ENCODE data around the gene LRRN2. TPM values are rescaled to one million over a fixed set of nuclear protein-coding genes. Genes with fewer than 3 reads are reported as not detected.

LRRN2 gene
- total RNA-seq, 1 donor, result not detected

GRCh38 chr1:204599596-204599995 is 85.9 kb downstream of the LRRN2 start:
- TF ChIP-seq, protein P1, sequence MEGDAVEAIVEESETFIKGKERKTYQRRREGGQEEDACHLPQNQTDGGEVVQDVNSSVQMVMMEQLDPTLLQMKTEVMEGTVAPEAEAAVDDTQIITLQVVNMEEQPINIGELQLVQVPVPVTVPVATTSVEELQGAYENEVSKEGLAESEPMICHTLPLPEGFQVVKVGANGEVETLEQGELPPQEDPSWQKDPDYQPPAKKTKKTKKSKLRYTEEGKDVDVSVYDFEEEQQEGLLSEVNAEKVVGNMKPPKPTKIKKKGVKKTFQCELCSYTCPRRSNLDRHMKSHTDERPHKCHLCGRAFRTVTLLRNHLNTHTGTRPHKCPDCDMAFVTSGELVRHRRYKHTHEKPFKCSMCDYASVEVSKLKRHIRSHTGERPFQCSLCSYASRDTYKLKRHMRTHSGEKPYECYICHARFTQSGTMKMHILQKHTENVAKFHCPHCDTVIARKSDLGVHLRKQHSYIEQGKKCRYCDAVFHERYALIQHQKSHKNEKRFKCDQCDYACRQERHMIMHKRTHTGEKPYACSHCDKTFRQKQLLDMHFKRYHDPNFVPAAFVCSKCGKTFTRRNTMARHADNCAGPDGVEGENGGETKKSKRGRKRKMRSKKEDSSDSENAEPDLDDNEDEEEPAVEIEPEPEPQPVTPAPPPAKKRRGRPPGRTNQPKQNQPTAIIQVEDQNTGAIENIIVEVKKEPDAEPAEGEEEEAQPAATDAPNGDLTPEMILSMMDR (IDR thresholded peaks at IDR 0.05; ENCODE audit: insufficient read depth, low read length), result no peak
- H3K4me3 ChIP-seq (ENCODE audit: low read depth, low read length), result no peak overlapping the region
- no peak for DNase-seq (ENCODE audit: low read depth)

DNA sequence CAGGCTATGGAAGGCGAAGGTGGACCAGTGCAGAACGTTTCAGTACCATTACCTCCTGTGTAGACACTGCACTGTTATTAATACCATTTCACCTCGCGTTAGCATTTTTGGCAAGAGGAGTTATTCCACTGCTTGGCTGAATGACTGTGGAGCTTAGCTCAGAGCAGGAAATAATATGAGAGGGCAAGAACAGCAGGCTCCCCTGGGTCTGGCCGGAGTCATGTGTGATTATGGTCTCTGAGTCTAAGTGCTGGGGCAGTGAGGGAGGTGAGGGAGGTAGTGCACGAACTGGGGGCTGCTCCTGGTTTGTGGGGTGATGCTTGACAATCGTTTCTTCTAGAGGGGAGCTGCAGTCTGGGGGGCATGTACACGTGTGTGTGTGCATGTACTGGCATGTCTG is 86.4 kb downstream of the LRRN2 start:
- no peak for DNase-seq (ENCODE audit: low read depth)
- H3K4me3 ChIP-seq (ENCODE audit: low read depth, low read length), result no peak overlapping the region
- TF ChIP-seq, protein P1 (IDR thresholded peaks at IDR 0.05; ENCODE audit: insufficient read depth, low read length), result no peak

DNA sequence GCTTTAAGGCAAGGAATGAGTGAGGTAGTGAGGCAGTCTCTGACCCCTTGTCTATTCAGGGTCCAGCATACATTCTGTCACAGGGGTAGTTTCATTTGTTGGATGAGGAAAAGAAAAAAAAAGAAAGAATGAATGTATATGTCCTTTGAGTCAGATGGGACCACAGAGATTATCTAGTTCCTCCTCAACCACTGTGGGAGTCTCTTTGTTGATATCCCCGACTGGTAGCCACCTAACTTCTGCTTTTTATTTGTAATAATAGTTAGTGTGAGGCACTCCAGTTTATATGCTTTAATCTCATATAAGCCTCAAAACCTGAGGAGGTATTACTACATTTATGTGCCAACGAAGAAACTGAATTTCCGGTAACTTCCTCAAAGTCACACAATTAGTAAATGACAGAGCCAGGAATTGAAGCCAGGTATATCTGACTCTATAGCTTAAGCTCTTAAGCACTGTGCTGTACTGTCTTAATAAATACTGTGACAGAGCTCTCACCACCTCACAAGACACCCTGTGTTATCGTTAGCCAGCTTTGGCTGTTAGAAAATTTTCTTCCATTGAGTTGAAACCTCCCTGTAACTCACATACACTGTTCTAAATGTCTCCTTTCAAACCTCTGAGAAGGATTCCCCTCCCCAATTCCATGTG is 87.1 kb downstream of the LRRN2 start:
- TF ChIP-seq, protein P1 (IDR thresholded peaks at IDR 0.05; ENCODE audit: insufficient read depth, low read length), result no peak
- DNase-seq (ENCODE audit: low read depth), result no peak
- no peak overlapping the region for H3K4me3 ChIP-seq (ENCODE audit: low read depth, low read length)

GRCh38 chr1:204592246-204592948 is 93.1 kb downstream of the LRRN2 start:
- H3K4me3 ChIP-seq (ENCODE audit: low read depth, low read length), result no peak overlapping the region
- DNase-seq (ENCODE audit: low read depth), result no peak
- TF ChIP-seq, protein P1 (IDR thresholded peaks at IDR 0.05; ENCODE audit: insufficient read depth, low read length), result no peak

DNA sequence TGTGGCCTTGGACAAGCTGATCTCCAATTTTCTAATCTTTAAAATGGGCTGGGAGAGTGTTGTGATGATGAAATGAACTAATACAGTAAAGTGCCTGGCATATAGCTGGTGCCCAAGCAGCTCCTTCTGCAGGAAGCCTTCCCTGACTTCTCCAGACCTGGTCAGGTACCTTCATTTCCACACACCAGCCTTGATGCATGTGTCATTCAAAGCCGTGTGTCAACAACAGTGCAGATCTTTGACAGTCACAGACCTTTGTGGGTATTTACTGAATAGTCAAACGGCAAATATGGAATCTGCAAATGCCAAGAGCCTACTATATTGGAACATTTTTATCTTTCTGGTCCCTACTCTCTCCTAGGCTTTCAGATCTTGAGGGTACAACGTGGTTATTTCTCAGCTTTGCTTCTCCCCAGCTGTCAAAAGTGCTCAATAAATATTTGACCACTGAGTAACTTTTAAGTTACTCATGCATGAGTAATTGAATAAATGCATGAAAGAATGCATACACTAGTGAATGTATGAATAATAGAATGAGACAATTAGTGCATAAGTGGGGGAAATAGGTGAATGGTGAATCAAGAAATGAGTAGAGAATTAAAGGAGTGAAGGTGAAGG is 94.0 kb downstream of the LRRN2 start:
- H3K4me3 ChIP-seq (ENCODE audit: low read depth, low read length), result no peak overlapping the region
- DNase-seq (ENCODE audit: low read depth), result peak; percentile 52
- TF ChIP-seq, protein P1 (IDR thresholded peaks at IDR 0.05; ENCODE audit: insufficient read depth, low read length), result no peak

DNA sequence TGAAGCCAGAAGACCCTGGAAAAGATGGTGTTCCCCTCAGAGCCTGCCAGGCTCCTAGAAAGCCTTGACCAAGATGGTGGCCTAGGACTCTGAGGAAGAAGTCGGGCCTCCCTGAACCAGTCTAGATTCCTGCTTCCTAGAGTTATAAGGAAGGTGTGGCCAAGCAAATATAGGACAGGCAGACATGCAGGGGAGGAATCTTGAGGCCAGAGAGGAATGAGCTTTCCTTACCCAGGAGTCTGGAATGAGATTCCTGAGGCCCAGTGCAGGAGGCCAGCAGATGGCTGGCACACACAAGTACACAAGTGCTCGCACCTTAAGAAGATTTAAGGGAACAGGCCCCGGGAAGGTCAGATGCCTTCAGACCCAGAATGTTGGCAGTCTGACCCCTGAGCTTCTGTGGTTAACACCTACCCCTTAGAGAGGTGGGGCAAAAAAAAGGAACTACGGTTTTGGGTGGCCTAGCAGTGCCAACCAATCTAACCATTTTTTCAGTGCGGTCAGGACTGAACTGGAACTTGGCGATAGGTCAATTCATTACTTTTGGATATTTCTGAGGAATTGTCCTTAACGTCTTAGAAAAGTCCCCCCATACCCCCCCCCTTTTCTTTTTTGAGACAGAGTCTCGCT is 96.0 kb downstream of the LRRN2 start:
- no peak overlapping the region for H3K4me3 ChIP-seq (ENCODE audit: low read depth, low read length)
- DNase-seq (ENCODE audit: low read depth), result no peak
- TF ChIP-seq, protein P1 (IDR thresholded peaks at IDR 0.05; ENCODE audit: insufficient read depth, low read length), result no peak
